ENCODE results near the gene ZNF692.

DNA sequence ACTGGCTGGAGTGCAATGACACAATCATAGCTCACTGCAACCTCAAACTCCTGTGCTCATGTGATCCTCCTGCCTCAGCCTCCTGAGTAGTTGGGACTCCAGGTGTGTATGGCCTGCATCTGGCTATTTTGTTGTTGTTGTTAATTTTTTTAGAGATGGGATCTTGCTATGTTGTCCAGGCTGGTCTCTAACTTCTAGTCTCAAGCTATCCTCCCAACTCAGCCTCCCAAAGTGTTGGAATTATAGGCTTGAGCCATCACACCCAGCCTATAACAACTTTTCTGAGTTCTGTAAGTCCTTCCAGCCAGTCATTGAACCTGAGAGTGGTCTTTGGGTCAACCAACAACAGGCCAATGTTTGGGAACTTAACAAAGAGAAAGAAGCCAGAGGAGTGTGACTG lies 36.0 kb upstream of the ZNF692 start:
- TF ChIP-seq CTCF (IDR thresholded peaks at IDR 0.05; ENCODE audit: borderline replicate concordance, extremely low read depth, low read length, poor library complexity, severe bottlenecking) (no peak), EZH2 (IDR thresholded peaks at IDR 0.05; ENCODE audit: borderline replicate concordance, low read depth, low read length, severe bottlenecking) (no peak)
